GM23338 (cell line): ENCODE measurements around the gene MYO1D. TPM values are rescaled to one million over a fixed set of nuclear protein-coding genes. Genes with fewer than 3 reads are reported as not detected.

ENCODE experiments used
- ATAC-seq: fragments of 200-7000 bp; cut with Tn5 transposase; 3 replicates; pipeline ENCODE4 v1.9.1; 2020
- DNase-seq: peaks from one replicate; pipeline ENCODE4 v3.0.0-alpha.2; 2015; ENCODE audit warnings: low spot score
- H2AFZ ChIP-seq: fragments of 200-600 bp; sonication (generic); 2 replicates; pipeline ENCODE4 v1.8.0; 2016; ENCODE audit warnings: antibody characterized with exemption, mild to moderate bottlenecking, moderate library complexity
- H3F3A ChIP-seq: fragments of 200-600 bp; sonication (generic); replicated peaks from 2 replicates; pipeline ENCODE4 v1.8.0; 2017; ENCODE audit warnings: antibody characterized with exemption, mixed run types, low read depth
- H3K27ac ChIP-seq: fragments of 200-600 bp; sonication (generic); 2 replicates; pipeline ENCODE4 v1.6.1; 2016; ENCODE audit warnings: low read depth
- H3K27me3 ChIP-seq: fragments of 200-600 bp; sonication (generic); 2 replicates; pipeline ENCODE4 v1.8.0; 2016; ENCODE audit warnings: mild to moderate bottlenecking, mixed run types, moderate library complexity; ENCODE audit not compliant: insufficient read depth
- H3K36me3 ChIP-seq: fragments of 200-600 bp; sonication (generic); 2 replicates; pipeline ENCODE4 v1.8.0; 2016; ENCODE audit warnings: mild to moderate bottlenecking; ENCODE audit not compliant: insufficient read depth
- H3K4me1 ChIP-seq: fragments of 200-600 bp; sonication (generic); 2 replicates; pipeline ENCODE4 v1.8.0; 2016; ENCODE audit warnings: mild to moderate bottlenecking, moderate library complexity; ENCODE audit not compliant: insufficient read depth
- H3K4me2 ChIP-seq: fragments of 200-600 bp; sonication (generic); 2 replicates; pipeline ENCODE4 v1.7.1; 2017; ENCODE audit warnings: mixed run types
- H3K4me3 ChIP-seq: fragments of 200-600 bp; sonication (generic); 2 replicates; pipeline ENCODE4 v1.6.1; 2016; ENCODE audit warnings: mixed run types
- H3K79me2 ChIP-seq: fragments of 200-600 bp; sonication (generic); replicated peaks from 2 replicates; pipeline ENCODE4 v1.8.0; 2017; ENCODE audit warnings: mild to moderate bottlenecking; ENCODE audit not compliant: insufficient read depth
- H3K9me2 ChIP-seq: fragments of 200-600 bp; sonication (generic); 2 replicates; pipeline ENCODE4 v1.8.0; 2017; ENCODE audit not compliant: insufficient read depth
- H4K20me1 ChIP-seq: fragments of 200-600 bp; sonication (generic); replicated peaks from 2 replicates; pipeline ENCODE4 v1.8.0; 2017; ENCODE audit warnings: mild to moderate bottlenecking; ENCODE audit not compliant: insufficient read depth
- H3K27ac Mint-ChIP-seq: 2 replicates; pipeline ENCODE4 v1.8.0; 2020; ENCODE audit warnings: inconsistent platforms, mild to moderate bottlenecking, moderate library complexity, mixed read lengths
- H3K27me3 Mint-ChIP-seq: 3 replicates; pipeline ENCODE4 v1.8.0; 2022; ENCODE audit warnings: low read depth, mild to moderate bottlenecking, moderate library complexity, mixed read lengths, inconsistent platforms; ENCODE audit not compliant: insufficient read depth, poor library complexity
- H3K36me3 Mint-ChIP-seq: 3 replicates; pipeline ENCODE4 v1.8.0; 2021; ENCODE audit warnings: low read depth, mild to moderate bottlenecking, inconsistent platforms, moderate library complexity, mixed read lengths
- H3K4me1 Mint-ChIP-seq: 3 replicates; pipeline ENCODE4 v1.8.0; 2020; ENCODE audit warnings: mild to moderate bottlenecking, inconsistent platforms, mixed read lengths
- H3K4me3 Mint-ChIP-seq: 3 replicates; pipeline ENCODE4 v1.8.0; 2021; ENCODE audit warnings: moderate library complexity, mild to moderate bottlenecking, inconsistent platforms, mixed read lengths
- H3K9me3 Mint-ChIP-seq: 3 replicates; pipeline ENCODE4 v1.8.0; 2020; ENCODE audit warnings: moderate library complexity, mild to moderate bottlenecking, inconsistent platforms, mixed read lengths
- CTCF ChIP-seq, 2 experiments: fragments of 200-600 bp in 1 of 2; sonication (generic) in 1 of 2; conservative IDR thresholded peaks; 2 replicates each; pipeline versions ENCODE4 v1.5.1 to v1.6.1; 2016 to 2017; ENCODE audit warnings: antibody characterized with exemption in 2 of 2, low read depth in 2 of 2, mild to moderate bottlenecking in 2 of 2, moderate library complexity in 1 of 2
- EZH2 ChIP-seq: fragments of 200-600 bp; sonication (generic); IDR thresholded peaks from one replicate; pipeline ENCODE4 v1.8.0; 2017; ENCODE audit warnings: antibody characterized with exemption, mild to moderate bottlenecking, low read depth; ENCODE audit not compliant: unreplicated experiment
- EZH2phosphoT487 ChIP-seq: fragments of 200-600 bp; sonication (generic); IDR thresholded peaks from one replicate; pipeline ENCODE4 v1.8.1; 2018; ENCODE audit warnings: antibody characterized with exemption; ENCODE audit not compliant: unreplicated experiment
- JUNB ChIP-seq: IDR thresholded peaks from one replicate; pipeline ENCODE4 v1.6.1; 2016; ENCODE audit warnings: antibody characterized with exemption; ENCODE audit not compliant: unreplicated experiment
- NANOG ChIP-seq: IDR thresholded peaks from 2 replicates; pipeline ENCODE4 v1.6.1; 2016; ENCODE audit warnings: antibody characterized with exemption, borderline replicate concordance
- POLR2AphosphoS5 ChIP-seq: IDR thresholded peaks from 2 replicates; pipeline ENCODE4 v1.6.1; 2016; ENCODE audit warnings: antibody characterized with exemption, low read depth
- REST ChIP-seq: IDR thresholded peaks from one replicate; pipeline ENCODE4 v1.6.1; 2018; ENCODE audit warnings: antibody characterized with exemption; ENCODE audit not compliant: unreplicated experiment
- STAT1 ChIP-seq: IDR thresholded peaks from one replicate; pipeline ENCODE4 v1.6.1; 2016; ENCODE audit warnings: antibody characterized with exemption; ENCODE audit not compliant: unreplicated experiment
- ZNF331 ChIP-seq: fragments of 250-450 bp; sonication (Bioruptor Pico); IDR thresholded peaks from 2 replicates; pipeline ENCODE4 v1.5.0; 2020; ENCODE audit warnings: low read depth, mild to moderate bottlenecking, moderate library complexity
- ZNF462 ChIP-seq: fragments of 250-450 bp; sonication (Bioruptor Pico); IDR thresholded peaks from 2 replicates; pipeline ENCODE4 v1.5.0; 2020; ENCODE audit warnings: mild to moderate bottlenecking, moderate library complexity
- polyA plus RNA-seq: library from polyadenylated mRNA; unstranded; fragments of >200 nt; fragmentation: Nextera tagmentation; extraction: Ambion mirVana; gene quantifications from 2 replicates; pipeline ENCODE4 v1.2.1, GENCODE V29; 2016
- total RNA-seq: library from RNA; depleted of rRNA; stranded (reverse); fragments of >200 nt; shearing (Covaris generic); gene quantifications from 2 replicates; pipeline ENCODE4 v1.2.3, GENCODE V29; 2014
- TF ChIP-seq, protein P1 (sequence below): IDR thresholded peaks from 2 replicates; pipeline ENCODE4 v1.6.1; 2016; ENCODE audit warnings: antibody characterized with exemption

Gene MYO1D
- total and polyA plus RNA-seq, 2 experiments from 2014 or later, result 8.6 to 28.6 TPM

DNA sequence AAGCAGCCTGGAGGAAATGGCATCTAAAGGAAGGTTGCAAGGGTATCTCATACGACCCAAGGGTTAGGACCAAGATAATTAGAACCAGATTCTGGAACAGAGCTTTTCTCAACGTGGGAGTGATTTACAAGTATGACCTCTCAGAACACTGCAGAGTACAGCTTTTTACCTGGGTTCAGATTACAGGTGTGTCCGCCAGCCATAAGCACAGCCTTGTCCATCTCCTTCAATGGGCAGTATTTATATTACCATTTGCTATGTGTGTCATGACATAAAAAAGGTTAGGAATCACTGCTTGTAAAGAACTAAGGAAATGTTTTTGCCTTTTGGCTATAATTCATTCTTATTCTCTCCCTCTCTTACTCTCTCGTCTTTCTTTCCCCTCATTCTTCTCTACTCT lies 36.7 kb downstream of the MYO1D start (continued):
- no peak for TF ChIP-seq ZNF462 (CRISPR knock-in tag)
- TF ChIP-seq EZH2phosphoT487, result no peak
- no peak for TF ChIP-seq NANOG

DNA sequence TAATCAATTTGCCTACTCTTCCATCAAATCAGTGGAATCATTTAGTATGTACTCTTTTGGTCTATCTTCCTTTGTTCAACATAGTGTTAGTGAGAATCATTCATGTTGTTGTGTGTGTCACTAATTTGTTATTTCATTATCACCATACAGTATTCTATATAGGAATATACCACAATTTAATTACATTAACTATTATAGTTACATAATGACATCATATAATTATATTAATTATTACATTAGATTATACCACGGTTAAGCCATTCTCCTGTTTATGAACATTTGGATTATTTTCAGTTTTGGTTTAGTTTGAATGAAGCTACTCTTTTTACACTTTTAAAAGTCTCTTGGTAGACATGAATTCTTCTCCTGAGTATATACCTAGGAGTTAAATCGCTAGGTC lies 40.4 kb downstream of the MYO1D start:
- H3K9me3 Mint-ChIP-seq, result no peaks in the 10 kb centered on the region
- H3K4me3 Mint-ChIP-seq, result no peak overlapping the region
- no peaks in the 10 kb centered on the region for H3K36me3 Mint-ChIP-seq
- DNase-seq (no peak), ATAC-seq (no peak)
- H3K27ac Mint-ChIP-seq, result no peak overlapping the region
- Histone ChIP-seq H3K4me1 (no peaks in the 10 kb centered on the region; the same call in 1 of the 2 replicates), H2AFZ (no peak overlapping the region), H3K27me3 (no peaks in the 10 kb centered on the region), H3K9me2 (no peaks in the 10 kb centered on the region), H3K36me3 (no peaks in the 10 kb centered on the region), H3K27ac (no peak overlapping the region), H3K4me3 (no peak overlapping the region), H3K4me2 (no peak overlapping the region), H4K20me1 (no peaks in the 10 kb centered on the region), H3F3A (no peaks in the 10 kb centered on the region), H3K79me2 (no peaks in the 10 kb centered on the region)
- peaks cover 3% of the 10 kb centered on the region for H3K27me3 Mint-ChIP-seq
- H3K4me1 Mint-ChIP-seq, result peaks cover 7% of the 10 kb centered on the region
- TF ChIP-seq JUNB (no peak), EZH2 (no peak), NANOG (no peak), POLR2AphosphoS5 (no peak), REST (no peak), EZH2phosphoT487 (no peak), STAT1 (no peak), ZNF331 (no peak), CTCF (conservative IDR thresholded peaks at IDR 0.05; ENCODE audit: low read depth in 2 of 2) (no peak)
- TF ChIP-seq, protein P1, sequence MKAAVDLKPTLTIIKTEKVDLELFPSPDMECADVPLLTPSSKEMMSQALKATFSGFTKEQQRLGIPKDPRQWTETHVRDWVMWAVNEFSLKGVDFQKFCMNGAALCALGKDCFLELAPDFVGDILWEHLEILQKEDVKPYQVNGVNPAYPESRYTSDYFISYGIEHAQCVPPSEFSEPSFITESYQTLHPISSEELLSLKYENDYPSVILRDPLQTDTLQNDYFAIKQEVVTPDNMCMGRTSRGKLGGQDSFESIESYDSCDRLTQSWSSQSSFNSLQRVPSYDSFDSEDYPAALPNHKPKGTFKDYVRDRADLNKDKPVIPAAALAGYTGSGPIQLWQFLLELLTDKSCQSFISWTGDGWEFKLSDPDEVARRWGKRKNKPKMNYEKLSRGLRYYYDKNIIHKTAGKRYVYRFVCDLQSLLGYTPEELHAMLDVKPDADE, result no peak
